CD4-positive, alpha-beta T cell (primary cell): ENCODE measurements around the gene MUC20. TPM values are rescaled to one million over a fixed set of nuclear protein-coding genes. Genes with fewer than 3 reads are reported as not detected.
A peak's percentile ranks its signal among the peaks of the same experiment; 100 is the strongest.
"Not testable (repeated sequence)": the region's sequence is repeated elsewhere in the genome, so short reads cannot be mapped to it uniquely, and the experiment has no call there.

ENCODE experiments used
- ATAC-seq: fragments of 200-7000 bp; cut with Tn5 transposase; one replicate; pipeline ENCODE4 v1.10.0; 2022; ENCODE audit warnings: mild to moderate bottlenecking; ENCODE audit not compliant: poor library complexity
- CTCF ChIA-PET: fragments of 350-600 bp; sonication (Branson Sonifier 250); formaldehyde crosslinking; loops from one replicate; lab custom pipeline; 2021; ENCODE audit warnings: antibody characterized with exemption, inconsistent platforms; lab: Charles Lee
- POLR2A ChIA-PET: fragments of 350-600 bp; sonication (Branson Sonifier 250); formaldehyde crosslinking; loops from one replicate; lab custom pipeline; 2021; ENCODE audit warnings: antibody characterized with exemption, inconsistent platforms; lab: Charles Lee
- DNase-seq, 14 experiments: peaks; one replicate each; pipeline ENCODE4 v3.0.0-alpha.2; 2013 to 2020; ENCODE audit warnings: mixed read lengths in 2 of 14
- H3K27ac ChIP-seq, 2 donors: one replicate each; pipeline versions ENCODE4 v1.5.1 to v1.7.0; 2013; ENCODE audit warnings: low read length in 2 of 2, low read depth in 1 of 2, mild to moderate bottlenecking in 1 of 2
- H3K27me3 ChIP-seq, 2 experiments: 1 replicate in 1 of 2; 2 replicates in 1 of 2; pipeline versions ENCODE4 v1.6.1 to v1.7.0; 2013; ENCODE audit warnings: low read length in 2 of 2, control low read depth in 1 of 2, mild to moderate bottlenecking in 1 of 2, moderate library complexity in 1 of 2; ENCODE audit not compliant: insufficient read depth in 2 of 2, control insufficient read depth in 1 of 2
- H3K36me3 ChIP-seq: one replicate; pipeline ENCODE4 v1.6.1; 2013; ENCODE audit warnings: low read length, control low read depth; ENCODE audit not compliant: insufficient read depth
- H3K4me1 ChIP-seq: one replicate; pipeline ENCODE4 v1.6.1; 2013; ENCODE audit warnings: low read length, control low read depth; ENCODE audit not compliant: insufficient read depth
- H3K4me3 ChIP-seq: one replicate; pipeline ENCODE4 v1.5.1; 2013; ENCODE audit warnings: mild to moderate bottlenecking, low read length, moderate library complexity
- H3K9me3 ChIP-seq, 2 experiments: 1 replicate in 1 of 2; 2 replicates in 1 of 2; pipeline versions ENCODE4 v1.6.1 to v1.7.0; 2013; ENCODE audit warnings: low read length in 2 of 2, mild to moderate bottlenecking in 2 of 2, control low read depth in 1 of 2, moderate library complexity in 1 of 2; ENCODE audit not compliant: control insufficient read depth in 1 of 2, insufficient read depth in 1 of 2
- H3K27ac Mint-ChIP-seq: one replicate; pipeline ENCODE4 v1.8.0; 2020; ENCODE audit warnings: mixed read lengths
- H3K27me3 Mint-ChIP-seq: one replicate; pipeline ENCODE4 v1.8.0; 2021; ENCODE audit warnings: mixed read lengths
- H3K36me3 Mint-ChIP-seq: one replicate; pipeline ENCODE4 v1.8.0; 2021; ENCODE audit warnings: low read depth, mixed read lengths
- H3K4me1 Mint-ChIP-seq: one replicate; pipeline ENCODE4 v1.8.0; 2021; ENCODE audit warnings: low read depth, mixed read lengths
- H3K4me3 Mint-ChIP-seq: one replicate; pipeline ENCODE4 v1.8.0; 2020; ENCODE audit warnings: mild to moderate bottlenecking, mixed read lengths
- H3K9me3 Mint-ChIP-seq: one replicate; pipeline ENCODE4 v1.8.0; 2020; ENCODE audit warnings: mixed read lengths
- intact Hi-C, 2 experiments: fragments of 100-400 bp; cut with DNase I in 1 of 2; cut with micrococcal nuclease in 1 of 2; formaldehyde crosslinking; loops; one replicate each; pipeline versions ENCODE4 v1.15.1 to v1.9.0; 2023 to 2025; cut with DNase I, micrococcal nuclease
- total RNA-seq, 174 experiments: library from RNA in 2 of 174; stranded (reverse) in 2 of 174; gene quantifications; one replicate each; pipeline ENCODE4 v1.2.3 and lab custom pipeline; 2021 to 2026

MUC20 gene
- total RNA-seq, 2 experiments from 2014 or later, result 3.9 to 4.1 TPM

- peaks cover 35% of the 10 kb centered on the region for H3K36me3 ChIP-seq
- H3K4me3 Mint-ChIP-seq, H3K4me1 ChIP-seq, H3K27ac Mint-ChIP-seq, H3K27ac ChIP-seq, CTCF ChIA-PET, H3K9me3 Mint-ChIP-seq, DNase-seq, H3K4me1 Mint-ChIP-seq, ATAC-seq, H3K4me3 ChIP-seq, H3K9me3 ChIP-seq, POLR2A ChIA-PET, H3K27me3 Mint-ChIP-seq, H3K27me3 ChIP-seq, intact Hi-C loops: not testable (repeated sequence)
- H3K36me3 Mint-ChIP-seq, result peaks cover 58% of the 10 kb centered on the region
Observed at GRCh38 chr3:195682104-195682742, 38.6 kb upstream of the MUC20 start.

- CTCF ChIA-PET, H3K9me3 ChIP-seq, intact Hi-C loops, H3K27ac Mint-ChIP-seq, H3K4me3 Mint-ChIP-seq, H3K4me1 Mint-ChIP-seq, DNase-seq, POLR2A ChIA-PET, ATAC-seq, H3K27me3 Mint-ChIP-seq, H3K4me3 ChIP-seq, H3K4me1 ChIP-seq, H3K27me3 ChIP-seq, H3K9me3 Mint-ChIP-seq, H3K27ac ChIP-seq: not testable (repeated sequence)
- H3K36me3 Mint-ChIP-seq, result peaks cover 54% of the 10 kb centered on the region
- H3K36me3 ChIP-seq, result peaks cover 32% of the 10 kb centered on the region
Observed at GRCh38 chr3:195683722-195684526, 36.9 kb upstream of the MUC20 start.

GRCh38 chr3:195684527-195685257, 36.1 kb upstream of the MUC20 start:
- CTCF ChIA-PET, POLR2A ChIA-PET: not testable (repeated sequence)

GRCh38 chr3:195686537-195687208, 34.1 kb upstream of the MUC20 start:
- H3K27ac Mint-ChIP-seq, H3K4me3 Mint-ChIP-seq, intact Hi-C loops, H3K4me1 ChIP-seq, H3K27me3 ChIP-seq, H3K27ac ChIP-seq, H3K27me3 Mint-ChIP-seq, ATAC-seq, H3K9me3 ChIP-seq, H3K4me3 ChIP-seq, CTCF ChIA-PET, H3K9me3 Mint-ChIP-seq, POLR2A ChIA-PET, H3K4me1 Mint-ChIP-seq: not testable (repeated sequence)
- peak in 2 of 14 experiments; percentile 17 to 21 for DNase-seq
- H3K36me3 ChIP-seq, result peaks cover 40% of the 10 kb centered on the region
- H3K36me3 Mint-ChIP-seq, result peaks cover 51% of the 10 kb centered on the region

More at GRCh38 chr3:195684527-195685257, 36.1 kb upstream of the MUC20 start:
- H3K27me3 ChIP-seq, intact Hi-C loops, H3K27ac Mint-ChIP-seq, H3K27ac ChIP-seq, H3K4me3 Mint-ChIP-seq, H3K4me3 ChIP-seq, H3K4me1 ChIP-seq, ATAC-seq, DNase-seq, H3K4me1 Mint-ChIP-seq, H3K9me3 ChIP-seq, H3K9me3 Mint-ChIP-seq, H3K27me3 Mint-ChIP-seq: not testable (repeated sequence)
- H3K36me3 ChIP-seq, result peaks cover 39% of the 10 kb centered on the region
- H3K36me3 Mint-ChIP-seq, result peaks cover 56% of the 10 kb centered on the region

GRCh38 chr3:195687209-195687760, 33.5 kb upstream of the MUC20 start:
- H3K4me1 ChIP-seq, intact Hi-C loops, H3K4me3 ChIP-seq, POLR2A ChIA-PET, H3K27ac ChIP-seq, H3K4me1 Mint-ChIP-seq, H3K4me3 Mint-ChIP-seq, H3K9me3 Mint-ChIP-seq, H3K9me3 ChIP-seq, H3K27me3 Mint-ChIP-seq, H3K27me3 ChIP-seq, H3K27ac Mint-ChIP-seq, CTCF ChIA-PET: not testable (repeated sequence)
- peak in 8 of 14 experiments; percentile 11 to 82 (median 32) for DNase-seq
- ATAC-seq, result peak; percentile 63
- peaks cover 42% of the 10 kb centered on the region for H3K36me3 ChIP-seq
- peaks cover 57% of the 10 kb centered on the region for H3K36me3 Mint-ChIP-seq

GRCh38 chr3:195688471-195689183, 32.2 kb upstream of the MUC20 start:
- intact Hi-C loops, H3K4me3 Mint-ChIP-seq, CTCF ChIA-PET, H3K9me3 Mint-ChIP-seq, H3K4me1 Mint-ChIP-seq, POLR2A ChIA-PET, H3K27me3 Mint-ChIP-seq, H3K9me3 ChIP-seq, H3K4me3 ChIP-seq, ATAC-seq, H3K4me1 ChIP-seq, H3K27me3 ChIP-seq, DNase-seq, H3K27ac ChIP-seq, H3K27ac Mint-ChIP-seq: not testable (repeated sequence)
- H3K36me3 Mint-ChIP-seq, result peaks cover 64% of the 10 kb centered on the region
- peaks cover 42% of the 10 kb centered on the region for H3K36me3 ChIP-seq
